SW480 (cell line): ENCODE measurements around the gene TCF4.

Experiments
- DNase-seq: peaks from one replicate; pipeline ENCODE4 v3.0.0-alpha.2; 2016; ENCODE audit warnings: low spot score

The TCF4 gene

DNA sequence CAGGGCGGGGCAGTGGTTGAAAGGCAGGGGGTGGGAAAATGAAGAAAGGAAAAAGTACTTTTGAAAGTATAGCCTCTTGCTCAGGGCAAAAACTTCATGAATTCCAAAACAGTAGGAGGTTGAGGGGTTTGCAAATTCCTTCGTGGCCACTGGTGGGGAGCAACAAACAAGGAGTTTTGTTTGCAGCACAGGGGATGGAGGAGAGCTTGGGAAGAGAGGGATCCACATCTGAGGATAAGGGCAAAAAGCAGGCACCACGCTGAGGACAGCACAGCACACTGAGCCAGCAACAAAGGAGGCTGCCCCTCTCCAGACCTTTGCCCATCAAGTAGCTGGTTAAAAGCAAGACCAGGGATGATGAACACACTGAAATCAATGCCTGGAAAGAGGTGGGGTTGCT is 148.9 kb downstream of the TCF4 start:
- no peak for DNase-seq

DNA sequence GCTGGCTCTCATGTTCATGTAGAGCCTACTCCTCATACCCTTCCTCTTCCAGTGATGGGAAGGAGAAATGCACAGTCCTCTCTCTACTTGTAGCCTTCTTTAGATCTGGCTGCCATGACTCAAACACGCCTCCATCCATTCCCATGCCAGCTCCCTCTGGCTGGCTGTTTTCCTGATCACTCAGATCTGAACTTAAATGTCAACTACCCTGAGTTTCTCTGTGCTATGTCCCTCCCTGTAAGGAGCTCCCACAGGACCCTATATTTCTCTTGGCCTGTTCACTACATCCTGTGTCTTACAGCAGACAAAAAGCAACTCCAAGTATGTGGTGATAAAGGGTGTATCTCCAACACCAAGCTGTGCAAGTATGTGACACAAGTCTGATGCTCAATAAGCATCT is 152.4 kb downstream of the TCF4 start:
- DNase-seq: no peak

DNA sequence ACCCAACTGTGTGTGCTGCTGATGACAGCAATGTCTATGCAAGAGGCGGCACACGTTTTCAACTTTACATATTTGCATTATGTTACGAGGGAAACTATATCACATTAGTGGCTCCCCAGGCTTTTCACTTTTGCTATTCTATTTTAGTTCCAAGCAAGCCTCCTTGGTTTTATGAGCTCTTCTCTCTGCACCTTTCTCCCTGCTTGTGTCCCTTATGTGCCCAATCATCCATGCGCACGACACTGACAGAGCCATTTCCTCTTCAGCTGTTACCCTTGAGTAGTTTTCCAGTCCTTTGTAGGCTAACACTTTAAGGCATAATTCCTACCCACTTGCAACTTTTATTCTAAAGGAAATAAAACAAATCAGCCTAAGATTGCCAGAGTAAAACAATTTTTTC is 154.3 kb downstream of the TCF4 start:
- DNase-seq: no peak

DNA sequence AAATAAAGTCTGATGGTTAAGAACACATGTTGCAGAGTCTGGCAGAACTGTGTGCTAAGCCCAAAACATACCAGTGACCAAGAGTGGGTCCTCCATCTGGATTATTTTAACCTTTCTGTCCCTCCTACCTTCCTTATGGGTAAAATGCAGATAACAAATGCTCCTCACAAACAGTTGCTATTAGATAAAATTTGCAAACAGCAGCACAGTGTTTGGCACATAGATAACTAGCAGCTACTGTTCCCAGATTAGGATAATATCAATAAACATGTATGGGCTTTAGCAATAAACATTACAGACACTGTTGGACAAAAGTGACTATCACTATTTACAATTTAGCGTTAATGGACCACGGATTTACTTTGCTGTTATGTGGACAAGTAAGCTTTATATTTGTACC is 154.9 kb downstream of the TCF4 start:
- DNase-seq: no peak

DNA sequence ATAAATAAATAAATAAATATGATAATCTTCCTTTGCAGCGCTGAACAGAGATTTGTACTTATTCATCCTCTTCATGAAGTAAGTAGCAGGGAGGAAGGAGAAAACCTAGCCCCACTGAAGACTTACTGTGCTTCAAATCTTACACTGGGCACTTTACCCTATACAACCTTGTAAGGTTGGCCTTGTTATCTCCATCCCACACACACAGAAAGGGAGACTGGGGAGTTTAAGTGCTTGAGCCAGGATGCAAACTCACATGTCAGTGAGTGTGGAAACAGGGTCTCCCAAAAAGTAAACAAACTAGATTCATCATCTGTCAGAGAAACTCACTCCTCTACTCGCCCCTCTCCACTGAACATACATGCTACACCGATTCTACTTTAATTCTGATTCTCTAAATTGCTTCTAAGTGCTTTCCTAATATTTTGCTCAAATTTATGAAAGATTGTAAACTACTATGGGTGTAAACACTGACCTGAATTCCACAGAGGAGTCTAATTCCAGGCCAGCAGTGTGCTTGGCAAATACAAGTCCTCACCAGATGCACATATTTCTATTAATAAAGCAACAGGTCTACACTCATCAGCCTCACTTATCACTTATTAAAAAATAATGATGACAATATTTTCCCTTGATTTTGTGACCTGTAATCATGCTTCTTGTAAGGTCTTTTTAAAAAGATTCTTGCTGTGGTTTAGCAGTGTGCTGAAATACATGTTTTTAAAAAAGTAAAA is 155.5 kb downstream of the TCF4 start:
- DNase-seq: no peak

DNA sequence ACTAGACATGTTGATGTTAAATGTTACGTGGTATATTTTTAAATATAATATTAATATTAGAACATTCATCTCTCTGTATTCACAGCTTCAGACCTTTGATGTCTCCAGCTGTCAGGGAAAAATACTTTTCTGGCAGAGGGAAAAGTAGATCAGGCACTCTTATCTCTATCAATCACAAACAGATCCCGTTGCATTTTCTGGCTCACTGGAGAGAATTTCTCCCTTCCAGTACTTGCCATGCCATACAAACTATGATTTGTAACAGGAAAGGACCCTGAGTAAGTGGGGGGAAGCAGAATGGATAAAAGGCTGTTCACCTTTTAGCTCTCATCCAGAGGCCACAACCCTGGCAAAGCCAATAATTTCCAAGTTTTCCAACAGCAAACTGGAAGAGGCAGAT is 158.0 kb downstream of the TCF4 start:
- no peak for DNase-seq

DNA sequence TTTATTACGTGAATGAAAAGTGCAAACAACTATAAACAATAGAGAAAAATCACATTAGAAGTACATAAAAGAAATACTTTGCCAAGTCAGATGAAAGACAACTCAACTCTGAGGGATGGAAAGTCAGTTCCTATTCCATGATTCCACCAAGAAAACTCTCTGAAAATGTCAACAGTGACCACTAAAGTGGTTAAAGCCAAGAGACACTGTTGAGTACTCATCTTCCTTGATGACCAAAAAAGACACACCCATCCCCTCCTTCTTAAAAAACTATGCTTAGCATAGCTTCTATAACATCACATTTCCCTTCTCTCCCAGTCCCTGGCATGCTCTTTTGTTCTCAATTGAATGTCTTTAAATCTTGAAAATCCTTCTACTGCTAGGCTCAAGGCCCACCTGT is 160.0 kb downstream of the TCF4 start:
- no peak for DNase-seq

DNA sequence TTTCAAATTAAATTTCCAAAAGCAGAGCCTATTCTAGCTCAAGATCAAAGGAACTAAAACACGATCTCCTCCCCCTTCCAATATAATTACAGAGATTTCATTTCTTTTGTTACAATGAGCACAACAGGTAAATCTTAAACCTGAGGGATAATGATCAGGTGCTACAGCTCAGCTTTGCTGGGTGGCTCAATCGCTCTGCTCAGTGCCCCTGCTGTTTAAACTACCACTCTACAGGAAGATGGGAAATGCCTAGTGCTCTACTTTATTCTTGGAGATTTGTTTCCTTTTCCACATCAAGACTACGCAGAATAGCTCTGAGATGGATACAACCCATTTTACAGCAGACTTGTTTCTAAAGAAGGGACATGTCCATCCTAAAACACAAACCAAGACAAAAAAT is 162.3 kb downstream of the TCF4 start:
- no peak for DNase-seq

DNA sequence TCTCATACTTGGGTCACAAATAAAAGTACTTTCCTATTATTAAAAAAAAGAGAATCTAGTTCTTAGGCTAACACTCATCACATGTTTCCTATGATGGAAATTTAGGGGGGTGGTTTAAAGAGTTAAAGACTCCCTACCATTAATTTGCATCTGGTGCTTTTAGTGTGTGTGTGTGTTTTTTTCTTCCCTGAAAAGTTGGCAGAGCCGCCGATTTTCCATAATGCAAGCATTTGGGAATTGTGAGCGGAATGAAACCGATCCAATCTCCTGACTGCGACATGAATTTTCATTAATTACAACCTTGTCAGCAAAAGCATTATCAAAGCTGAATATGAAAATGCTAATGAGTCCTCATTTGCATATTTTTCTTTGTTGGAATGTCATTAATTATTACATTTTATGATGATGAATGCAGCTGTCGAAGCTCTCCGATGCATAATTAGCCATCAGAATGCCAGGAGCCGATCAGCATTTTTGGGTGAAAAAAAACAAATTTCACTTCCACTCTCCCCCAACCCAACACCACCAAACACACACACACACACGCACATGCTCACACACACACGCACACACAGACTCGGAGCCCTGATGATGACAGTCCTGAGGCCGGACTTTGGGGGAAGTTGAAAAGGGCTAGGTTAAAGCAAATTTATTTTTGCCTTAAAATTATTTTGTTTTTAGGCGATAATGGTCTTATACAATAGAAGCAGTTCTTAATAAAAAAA is 165.4 kb downstream of the TCF4 start:
- DNase-seq: no peak

DNA sequence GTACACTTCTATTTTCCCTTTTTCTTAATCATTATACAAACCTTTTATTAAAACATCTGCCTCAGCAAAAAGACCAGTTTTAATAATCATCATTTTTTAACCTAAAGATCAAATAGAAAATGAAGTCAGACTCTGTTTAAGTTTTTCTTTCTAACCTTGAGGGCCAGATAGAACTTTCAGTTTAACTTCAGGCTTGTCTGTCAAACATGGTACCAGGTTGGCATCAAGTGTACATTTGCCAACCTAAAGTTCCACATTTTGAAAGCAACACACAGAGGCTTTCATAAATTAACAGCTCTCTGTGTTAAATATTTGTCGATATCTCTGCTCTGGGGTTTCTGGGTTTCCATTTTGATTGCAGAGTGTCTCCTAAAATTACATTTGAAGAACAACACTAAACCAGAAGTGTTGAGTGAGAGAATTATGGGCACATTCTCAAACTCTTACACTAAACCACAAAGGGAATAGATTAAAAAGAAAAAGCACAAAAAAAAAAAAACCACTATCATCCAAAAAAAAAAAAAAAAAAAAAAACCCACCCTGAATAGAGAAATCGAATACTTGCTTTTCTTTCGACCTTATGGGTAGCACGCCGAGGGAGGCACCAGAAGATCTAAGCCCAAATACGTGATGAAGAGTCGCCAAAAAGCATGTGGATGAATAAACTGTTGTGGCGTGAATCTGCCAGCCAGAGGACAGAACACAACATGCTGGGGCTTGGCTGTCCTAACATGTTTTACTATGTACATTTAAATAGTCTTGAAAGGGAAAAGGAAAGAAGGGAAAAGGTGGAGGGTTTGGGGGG is 166.2 kb downstream of the TCF4 start:
- DNase-seq: no peak

DNA sequence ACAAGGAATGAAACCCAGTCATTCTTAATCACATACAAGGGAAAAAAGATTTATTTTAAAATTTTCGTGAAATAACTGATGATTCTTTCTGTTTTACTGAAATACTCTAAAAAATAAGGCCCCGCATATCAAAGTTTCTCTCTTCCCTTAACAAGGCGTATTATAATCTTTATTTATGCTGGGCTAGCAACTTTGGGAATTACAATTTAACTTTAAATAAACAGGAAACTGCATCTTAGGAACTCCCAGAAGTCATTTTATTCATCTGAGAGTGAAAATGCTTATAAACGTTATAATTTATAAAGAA is 166.7 kb downstream of the TCF4 start:
- no peak for DNase-seq

DNA sequence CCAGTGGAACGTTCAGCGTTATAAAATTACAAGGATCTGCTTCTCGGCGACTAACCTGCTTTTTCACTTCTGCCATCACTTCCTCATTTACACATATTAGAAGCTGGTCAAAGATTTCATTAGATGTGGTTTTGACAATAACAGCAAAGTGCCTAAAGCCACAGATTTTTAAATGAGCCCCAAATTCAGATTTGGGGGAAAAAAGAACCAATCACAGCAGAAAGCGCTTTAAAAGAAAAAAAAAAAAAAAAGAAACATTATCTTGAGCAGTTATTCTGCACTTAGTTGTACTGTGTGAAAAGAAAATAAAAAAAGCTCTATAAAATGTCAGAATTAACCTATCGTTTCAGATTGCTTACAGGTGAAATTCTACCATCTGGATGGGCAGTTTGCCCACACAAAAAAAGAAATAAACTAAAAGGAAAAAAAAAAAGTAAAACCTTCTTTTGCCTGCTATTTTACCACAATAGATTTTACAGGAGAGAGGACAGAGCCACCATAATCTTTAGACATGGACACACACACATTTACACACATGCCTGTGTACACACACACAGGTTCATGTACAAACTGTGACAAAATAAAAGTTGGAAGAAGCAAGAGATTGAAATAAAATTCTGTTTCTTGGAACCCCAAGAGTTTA is 167.2 kb downstream of the TCF4 start:
- DNase-seq: no peak

DNA sequence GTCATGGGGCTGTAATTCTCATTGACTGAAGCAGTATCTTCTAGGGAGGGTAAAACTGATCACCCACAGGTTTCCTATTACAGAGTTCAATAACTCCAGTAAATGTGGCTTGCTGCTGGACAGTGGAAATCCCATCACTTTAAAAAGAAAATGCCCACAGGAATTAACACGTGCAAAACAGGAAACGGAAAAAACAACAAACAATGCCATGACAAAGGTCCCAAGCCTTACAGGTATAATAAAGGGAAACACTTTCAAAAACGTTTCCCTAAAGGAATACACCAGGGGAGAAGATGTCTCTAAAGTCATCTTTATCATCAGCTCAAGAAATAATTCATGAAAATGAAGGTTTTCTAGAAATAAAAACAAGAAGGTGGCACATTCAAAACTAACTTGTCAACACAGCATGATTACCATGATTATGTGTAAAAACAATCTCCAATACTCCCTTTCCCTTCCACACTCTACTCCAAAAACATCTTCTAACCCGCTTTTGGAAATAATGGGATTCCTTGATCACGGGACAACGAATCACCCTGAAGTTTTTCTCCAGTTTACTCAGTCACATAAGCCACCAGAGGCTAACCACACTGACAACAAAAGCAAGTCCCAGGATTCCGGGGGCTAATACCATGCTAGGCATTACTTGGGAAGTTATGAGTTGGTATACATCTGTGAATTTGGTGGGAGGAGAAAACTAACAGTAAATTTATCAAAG is 167.9 kb downstream of the TCF4 start:
- DNase-seq: no peak

DNA sequence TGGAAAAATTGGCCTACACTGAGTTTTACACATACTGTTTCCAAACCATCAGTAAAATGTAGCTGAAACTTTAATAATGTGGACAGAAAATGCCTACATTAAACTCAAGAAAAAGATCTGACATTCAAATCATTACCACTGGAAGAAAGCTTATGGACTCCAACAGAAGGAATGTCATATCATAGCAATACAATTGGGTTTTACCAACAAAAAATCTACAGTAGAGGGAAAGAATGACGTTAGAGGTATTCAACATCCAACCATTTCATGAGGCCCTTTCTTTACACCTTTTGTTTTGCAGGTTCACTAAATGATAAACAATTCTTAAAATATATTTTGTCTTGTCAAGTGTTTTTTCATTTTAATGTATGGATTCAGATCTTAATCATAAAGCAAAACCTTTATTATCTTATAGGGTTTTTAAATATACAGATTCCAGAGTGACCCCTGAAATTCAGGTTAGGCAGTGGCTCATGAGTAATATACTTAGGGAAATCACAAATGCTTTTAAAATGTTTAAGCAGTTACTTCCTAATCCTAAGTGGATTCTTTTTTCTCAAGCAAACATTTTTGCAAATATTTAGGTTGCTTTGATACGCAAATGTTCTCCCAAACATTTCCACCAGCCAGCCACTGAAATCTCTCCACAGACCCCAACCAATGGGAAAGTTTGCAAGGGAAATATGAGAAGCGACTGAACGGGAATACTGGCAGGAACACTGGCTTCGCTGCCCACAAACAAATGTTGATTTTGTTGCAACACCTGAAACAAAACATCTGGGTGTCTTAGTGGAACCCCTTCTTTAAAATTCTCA is 168.7 kb downstream of the TCF4 start:
- DNase-seq: no peak

DNA sequence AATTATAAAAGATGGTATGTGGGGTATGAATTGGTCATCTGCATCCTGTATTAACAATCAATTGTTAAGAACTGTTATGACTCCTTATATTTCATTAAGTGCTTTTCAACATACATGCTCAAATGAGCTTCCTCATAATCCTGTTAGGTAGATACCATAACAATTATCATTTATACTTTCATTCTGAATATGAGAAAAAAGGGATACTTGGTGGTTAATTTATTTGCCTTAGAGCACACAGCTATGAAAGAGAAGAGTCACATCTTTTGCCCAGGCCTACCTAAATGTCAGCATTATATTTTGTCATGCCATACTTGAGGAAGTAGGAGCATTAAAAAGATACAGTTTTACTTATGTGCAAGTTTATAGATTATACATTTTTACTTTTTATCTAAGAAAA is 169.6 kb downstream of the TCF4 start:
- DNase-seq: no peak

DNA sequence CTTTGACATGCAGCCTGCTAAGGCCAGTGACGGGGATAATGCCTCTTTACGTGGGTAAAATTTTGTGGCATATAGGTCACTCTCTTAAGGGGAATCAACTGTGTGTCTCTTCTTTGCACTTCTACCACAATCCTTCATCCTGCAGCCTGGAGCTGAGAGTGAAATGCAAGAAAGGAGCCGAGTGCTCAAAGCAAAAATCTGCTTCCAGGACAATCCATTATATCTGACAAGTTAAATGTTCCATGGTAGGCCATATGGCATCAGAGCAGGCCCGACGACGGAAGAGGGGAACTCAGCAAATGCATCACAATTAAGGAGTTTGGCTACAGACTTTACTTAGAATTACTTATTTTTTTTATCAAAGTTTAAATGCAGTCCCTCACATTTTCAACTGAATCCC is 171.2 kb downstream of the TCF4 start:
- no peak for DNase-seq

DNA sequence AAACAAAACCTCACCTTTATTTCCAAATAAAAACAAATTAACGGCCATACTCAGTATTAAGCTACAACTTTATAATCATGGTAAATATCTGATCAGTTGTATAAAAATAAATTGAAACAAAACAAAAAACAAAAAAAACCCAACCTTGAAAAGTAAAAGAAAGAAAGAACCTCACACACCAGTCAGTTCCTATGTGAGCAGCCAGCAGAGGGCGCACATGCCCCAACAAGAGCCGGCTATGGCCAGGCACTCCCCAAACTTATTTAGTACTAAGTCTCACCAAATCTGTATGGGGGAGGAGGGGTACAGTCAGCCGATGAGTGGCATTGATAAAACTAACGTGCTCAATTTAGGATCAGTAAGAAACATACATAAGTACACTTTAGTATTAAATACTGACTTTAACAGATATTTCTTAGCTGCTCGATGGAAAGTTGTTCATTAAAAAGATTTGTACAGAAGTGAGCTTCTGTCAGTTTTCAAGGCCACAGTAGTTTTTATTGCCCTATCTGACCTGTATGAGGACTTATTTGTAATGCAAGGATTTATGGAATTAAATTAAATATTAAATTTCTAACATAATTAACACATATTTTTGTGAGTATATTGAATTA is 172.6 kb downstream of the TCF4 start:
- peak; percentile 20 for DNase-seq

DNA sequence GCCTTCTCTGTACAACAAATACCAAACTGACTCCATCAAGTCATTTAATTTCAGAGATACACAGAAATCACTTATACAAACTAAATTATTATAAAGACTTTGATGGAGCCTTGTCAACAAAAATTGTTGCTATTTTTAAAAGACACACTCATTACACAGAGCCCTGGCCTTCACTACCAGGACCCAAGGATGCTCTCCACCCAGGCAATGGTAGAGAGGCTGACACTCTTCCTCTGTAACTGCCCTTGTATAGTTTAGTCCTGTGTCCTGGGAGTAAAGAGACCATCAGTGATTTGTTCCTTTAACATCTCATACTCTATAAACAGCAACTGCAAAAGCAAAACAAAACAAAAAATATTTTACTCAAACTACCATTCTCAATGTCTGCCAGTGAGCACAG is 173.5 kb downstream of the TCF4 start:
- no peak for DNase-seq

DNA sequence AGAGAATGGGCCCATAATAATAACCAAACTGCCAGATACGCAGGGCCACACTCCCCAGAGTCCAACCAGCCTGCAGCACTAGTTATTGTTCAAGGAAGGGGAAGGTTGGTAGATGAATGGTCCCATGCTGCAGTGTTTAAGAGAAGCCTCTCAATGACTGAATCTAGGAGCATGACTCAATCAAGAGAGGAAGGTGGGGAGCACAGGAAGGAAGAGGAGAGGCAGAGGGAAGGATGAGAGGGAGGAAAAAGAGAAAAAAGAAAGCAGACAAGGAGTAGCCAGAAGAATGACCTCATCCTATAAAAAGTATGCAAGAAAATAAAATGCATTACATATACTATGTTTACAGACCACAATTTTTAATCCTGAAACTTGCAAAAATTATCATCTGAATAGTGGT is 174.5 kb downstream of the TCF4 start:
- DNase-seq: no peak

DNA sequence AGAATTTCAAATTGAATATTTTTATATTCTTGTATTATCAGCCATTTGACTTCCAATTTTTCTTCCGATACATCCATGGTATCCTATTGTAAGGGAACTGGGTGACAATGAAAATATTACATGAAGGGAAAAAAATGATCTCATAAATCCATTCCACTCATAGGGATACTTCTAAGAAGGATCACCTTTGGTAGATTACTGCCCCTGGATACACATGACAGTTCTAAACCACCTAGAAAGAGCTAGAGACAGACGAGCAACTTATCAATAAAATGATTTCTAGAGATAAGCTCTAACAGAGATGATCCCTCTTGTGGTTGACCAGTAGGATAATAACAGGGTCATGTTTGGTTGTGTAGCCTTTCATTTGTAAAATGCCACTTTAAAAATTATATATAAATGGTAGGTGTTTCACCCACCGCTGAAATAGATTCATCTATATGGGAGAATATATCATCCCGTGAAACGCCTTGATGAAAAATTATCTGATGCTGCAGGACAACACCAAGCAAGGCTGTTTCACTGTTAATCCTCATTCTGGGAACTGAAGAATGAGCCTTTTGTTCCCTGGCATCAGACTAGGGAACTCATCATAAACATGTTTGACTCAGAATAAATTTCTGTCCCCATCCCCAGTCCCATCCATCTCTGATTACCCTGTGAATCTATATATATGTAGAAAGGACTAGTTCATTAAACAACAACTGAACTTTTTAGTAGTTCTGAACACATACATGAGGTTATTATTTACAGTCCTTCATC is 180.0 kb downstream of the TCF4 start:
- DNase-seq: no peak
